ENCODE measurements around the gene RNF133. TPM values are rescaled to one million over a fixed set of nuclear protein-coding genes. Genes with fewer than 3 reads are reported as not detected.

Gene RNF133
- total RNA-seq, 3 donors from 2014 or later, result 0.80 to 8.2 (median 5.6) TPM

DNA sequence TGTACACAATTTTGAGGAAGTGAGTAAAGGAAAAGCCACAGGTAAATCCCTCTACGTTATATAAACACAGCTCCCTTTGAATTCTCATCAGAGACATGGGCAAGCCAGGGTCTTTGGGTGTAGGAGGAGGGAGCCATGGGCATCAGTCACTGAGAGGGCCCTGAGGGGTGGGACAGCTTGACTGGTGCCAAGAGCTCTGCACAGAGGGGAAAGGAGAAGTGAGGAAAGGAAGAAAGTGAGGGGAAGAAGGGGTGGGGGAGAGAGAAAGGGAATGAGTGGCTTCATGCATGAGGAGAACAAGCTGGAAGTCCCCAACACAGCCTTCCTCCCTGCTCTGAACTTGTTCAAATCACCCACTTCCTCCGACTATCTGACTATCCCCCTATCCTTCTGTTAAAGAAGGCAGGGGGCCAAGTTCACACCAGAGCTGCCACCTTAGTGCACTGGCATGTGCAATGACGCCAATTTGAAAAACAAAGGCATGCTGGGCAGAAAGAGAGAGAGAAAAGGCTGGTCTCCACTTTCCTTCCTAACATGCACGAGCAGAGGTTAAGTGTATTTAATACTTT is 20.2 kb upstream of the RNF133 start:
- DNase-seq (ENCODE audit: low spot score in 2 of 2), result no peak
- H3K9me3 ChIP-seq, result no peaks in the 10 kb centered on the region
- TF ChIP-seq, protein P1, sequence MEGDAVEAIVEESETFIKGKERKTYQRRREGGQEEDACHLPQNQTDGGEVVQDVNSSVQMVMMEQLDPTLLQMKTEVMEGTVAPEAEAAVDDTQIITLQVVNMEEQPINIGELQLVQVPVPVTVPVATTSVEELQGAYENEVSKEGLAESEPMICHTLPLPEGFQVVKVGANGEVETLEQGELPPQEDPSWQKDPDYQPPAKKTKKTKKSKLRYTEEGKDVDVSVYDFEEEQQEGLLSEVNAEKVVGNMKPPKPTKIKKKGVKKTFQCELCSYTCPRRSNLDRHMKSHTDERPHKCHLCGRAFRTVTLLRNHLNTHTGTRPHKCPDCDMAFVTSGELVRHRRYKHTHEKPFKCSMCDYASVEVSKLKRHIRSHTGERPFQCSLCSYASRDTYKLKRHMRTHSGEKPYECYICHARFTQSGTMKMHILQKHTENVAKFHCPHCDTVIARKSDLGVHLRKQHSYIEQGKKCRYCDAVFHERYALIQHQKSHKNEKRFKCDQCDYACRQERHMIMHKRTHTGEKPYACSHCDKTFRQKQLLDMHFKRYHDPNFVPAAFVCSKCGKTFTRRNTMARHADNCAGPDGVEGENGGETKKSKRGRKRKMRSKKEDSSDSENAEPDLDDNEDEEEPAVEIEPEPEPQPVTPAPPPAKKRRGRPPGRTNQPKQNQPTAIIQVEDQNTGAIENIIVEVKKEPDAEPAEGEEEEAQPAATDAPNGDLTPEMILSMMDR (IDR thresholded peaks at IDR 0.05), result no peak
- TF ChIP-seq POLR2A (IDR thresholded peaks at IDR 0.05), result no peak
- TF ChIP-seq POLR2AphosphoS5 (IDR thresholded peaks at IDR 0.05), result no peak
- H3K4me3 ChIP-seq, result no peak overlapping the region
- intact Hi-C loops (cut with DNase I; ENCODE audit: low total_unique reads), result no loop called here
- no peaks in the 10 kb centered on the region for H3K4me1 ChIP-seq
- no peaks in the 10 kb centered on the region for H3K27me3 ChIP-seq
- no peaks in the 10 kb centered on the region for H3K36me3 ChIP-seq
- no peak overlapping the region for H3K27ac ChIP-seq

DNA sequence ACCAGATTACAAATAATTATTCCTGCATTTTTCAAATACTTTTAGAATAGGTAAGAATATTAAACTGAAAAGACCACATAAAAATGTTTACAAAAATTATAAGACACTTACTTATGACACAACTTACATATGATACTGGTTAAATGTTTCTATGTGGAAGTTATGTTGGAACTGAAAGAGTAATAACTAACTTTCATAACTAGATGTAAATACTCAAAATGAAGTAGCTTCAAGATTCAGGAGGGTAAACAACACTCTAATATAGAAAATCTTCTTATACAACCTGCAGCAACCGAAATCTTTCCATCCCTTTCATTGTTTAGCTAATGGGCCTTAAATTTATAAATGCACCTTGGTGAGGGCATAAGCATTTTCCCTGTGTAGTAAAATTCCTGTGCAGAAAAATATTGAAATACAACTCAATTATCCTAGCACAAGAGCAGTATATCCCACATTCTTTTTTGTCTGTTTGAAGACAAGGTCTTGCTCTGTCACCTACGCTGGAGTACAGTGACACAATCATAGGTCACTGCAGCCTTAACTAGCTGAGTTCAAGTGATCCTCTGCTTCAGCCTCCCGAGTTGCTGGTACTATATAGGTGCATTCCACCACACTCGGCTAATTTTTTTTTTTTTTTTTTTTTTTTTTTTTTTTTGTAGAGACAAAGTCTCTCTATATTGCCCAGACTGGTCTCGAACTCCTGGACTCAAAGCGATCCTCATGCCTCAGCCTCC is 18.6 kb upstream of the RNF133 start:
- no peak for TF ChIP-seq POLR2A (IDR thresholded peaks at IDR 0.05)

DNA sequence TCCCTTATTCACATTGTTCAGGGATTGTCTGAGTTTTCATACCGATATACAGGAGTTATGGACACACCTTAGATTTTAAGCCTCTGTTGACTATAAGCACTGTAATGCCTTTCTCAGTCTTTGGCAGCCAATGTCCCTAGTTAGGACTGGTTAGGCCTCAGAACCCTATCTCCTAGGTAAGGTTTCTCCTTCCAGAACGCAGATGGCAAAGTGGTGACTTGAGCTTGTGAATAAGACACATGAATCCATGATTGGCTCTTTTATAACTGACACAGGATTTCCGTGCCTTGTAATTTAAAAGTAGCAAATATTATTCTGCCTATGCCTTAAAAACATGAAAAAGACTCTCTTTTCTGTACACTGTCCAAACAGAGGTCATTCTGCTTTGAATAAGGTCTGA is 16.3 kb upstream of the RNF133 start:
- Histone ChIP-seq H3K36me3 (no peaks in the 10 kb centered on the region), H3K4me3 (no peak overlapping the region), H3K27ac (no peak overlapping the region), H3K4me1 (no peaks in the 10 kb centered on the region), H3K27me3 (no peaks in the 10 kb centered on the region), H3K9me3 (no peaks in the 10 kb centered on the region)
- TF ChIP-seq POLR2AphosphoS5 (IDR thresholded peaks at IDR 0.05) (no peak), POLR2A (IDR thresholded peaks at IDR 0.05) (no peak)
- TF ChIP-seq, protein P1 (IDR thresholded peaks at IDR 0.05), result no peak
- DNase-seq (ENCODE audit: low spot score in 2 of 2), result no peak
- intact Hi-C loops (cut with DNase I; ENCODE audit: low total_unique reads), result no loop called here

More for the DNA sequence above, 18.6 kb upstream of the RNF133 start:
- intact Hi-C loops (cut with DNase I; ENCODE audit: low total_unique reads), result no loop called here
- no peak for DNase-seq (ENCODE audit: low spot score in 2 of 2)
- H3K27me3 ChIP-seq, result no peaks in the 10 kb centered on the region
- no peak overlapping the region for H3K27ac ChIP-seq
- no peaks in the 10 kb centered on the region for H3K9me3 ChIP-seq
- no peaks in the 10 kb centered on the region for H3K36me3 ChIP-seq
- H3K4me1 ChIP-seq, result no peaks in the 10 kb centered on the region
- no peak overlapping the region for H3K4me3 ChIP-seq

DNA sequence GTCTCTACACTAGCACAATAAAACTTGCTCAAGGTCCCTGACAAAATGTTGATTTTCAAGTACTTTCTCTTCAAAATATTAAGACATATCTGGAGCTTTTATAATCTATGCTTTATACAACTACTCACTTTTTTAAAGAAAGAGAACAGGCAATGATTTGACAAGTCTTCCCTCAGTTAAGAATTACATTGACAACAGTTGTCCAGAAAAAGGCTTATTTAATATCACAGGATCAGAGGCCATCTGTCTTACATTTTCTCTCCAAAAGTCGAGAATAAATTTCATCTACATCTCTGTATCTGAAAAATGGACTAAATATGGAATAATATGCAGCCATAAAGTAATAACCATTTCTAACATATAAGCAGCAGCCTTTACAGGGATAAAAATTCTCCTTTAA is 12.0 kb upstream of the RNF133 start:
- Histone ChIP-seq H3K4me3 (no peak overlapping the region), H3K36me3 (no peaks in the 10 kb centered on the region), H3K9me3 (no peaks in the 10 kb centered on the region), H3K27me3 (no peaks in the 10 kb centered on the region), H3K27ac (no peak overlapping the region), H3K4me1 (no peaks in the 10 kb centered on the region)
- intact Hi-C loops (cut with DNase I; ENCODE audit: low total_unique reads), result no loop called here
- TF ChIP-seq, protein P1 (IDR thresholded peaks at IDR 0.05), result no peak
- no peak for TF ChIP-seq POLR2AphosphoS5 (IDR thresholded peaks at IDR 0.05)
- TF ChIP-seq POLR2A (IDR thresholded peaks at IDR 0.05), result no peak
- DNase-seq (ENCODE audit: low spot score in 2 of 2), result no peak

DNA sequence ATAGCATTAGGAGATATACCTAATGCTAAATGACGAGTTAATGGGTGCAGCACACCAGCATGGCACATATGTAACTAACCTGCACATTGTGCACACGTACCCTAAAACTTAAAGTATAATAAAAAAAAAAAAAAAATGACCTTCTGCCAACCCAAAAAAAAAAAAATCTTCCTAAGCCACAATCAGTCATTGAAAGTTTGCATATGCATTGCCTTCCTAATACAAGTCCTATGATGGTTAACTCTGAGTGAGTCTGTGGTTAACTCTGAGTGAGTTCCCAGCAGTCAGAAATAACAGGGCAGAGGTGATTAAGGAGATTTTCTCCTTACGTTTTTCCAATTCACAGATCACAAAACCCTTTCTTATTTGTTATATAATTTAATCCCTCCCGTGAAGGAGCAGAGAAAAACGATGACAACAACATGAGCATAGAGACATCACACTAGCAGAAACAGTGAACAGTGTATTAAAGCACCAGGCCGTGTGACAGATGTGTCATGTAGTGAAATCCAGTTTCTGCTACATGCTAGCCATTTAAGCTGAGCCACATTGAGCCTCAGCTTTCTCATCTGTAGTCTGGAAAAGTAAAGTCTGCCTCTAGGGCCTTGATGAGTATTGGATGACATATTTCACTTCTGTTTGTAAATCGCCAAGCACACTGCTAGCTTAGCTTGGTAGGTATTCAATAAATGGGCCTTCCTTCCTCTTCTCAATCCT is 11.2 kb upstream of the RNF133 start:
- DNase-seq (ENCODE audit: low spot score in 2 of 2), result no peak
- Histone ChIP-seq H3K27me3 (no peaks in the 10 kb centered on the region), H3K36me3 (no peaks in the 10 kb centered on the region), H3K4me1 (no peaks in the 10 kb centered on the region), H3K27ac (no peak overlapping the region), H3K9me3 (no peaks in the 10 kb centered on the region), H3K4me3 (no peak overlapping the region)
- TF ChIP-seq POLR2A (IDR thresholded peaks at IDR 0.05), result no peak
- TF ChIP-seq POLR2AphosphoS5 (IDR thresholded peaks at IDR 0.05), result no peak
- intact Hi-C loops (cut with DNase I; ENCODE audit: low total_unique reads), result no loop called here

DNA sequence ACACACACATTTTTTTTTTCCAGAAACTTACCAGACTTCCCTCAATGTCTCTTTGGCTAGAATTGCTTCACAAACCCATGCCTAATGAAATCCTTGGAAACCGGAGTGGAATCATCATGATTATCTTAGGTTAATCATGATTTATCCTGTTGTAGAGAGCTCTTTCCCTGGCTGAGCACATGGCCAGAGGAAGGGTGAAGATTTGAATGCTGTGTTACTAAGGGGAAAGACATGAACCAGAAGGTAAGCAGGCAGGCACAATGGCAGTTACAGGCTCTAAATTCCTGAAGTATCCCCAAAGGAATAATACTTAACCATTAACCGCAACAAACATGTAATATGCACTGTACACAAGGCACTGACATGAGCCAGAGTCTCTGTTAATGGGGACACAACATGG is 7.9 kb upstream of the RNF133 start:
- DNase-seq (ENCODE audit: low spot score in 2 of 2), result no peak
- Histone ChIP-seq H3K4me3 (no peak overlapping the region), H3K27me3 (no peaks in the 10 kb centered on the region), H3K4me1 (no peaks in the 10 kb centered on the region), H3K27ac (no peak overlapping the region), H3K36me3 (no peaks in the 10 kb centered on the region), H3K9me3 (no peaks in the 10 kb centered on the region)
- TF ChIP-seq, protein P1 (IDR thresholded peaks at IDR 0.05), result no peak
- TF ChIP-seq POLR2A (IDR thresholded peaks at IDR 0.05), result no peak
- no peak for TF ChIP-seq POLR2AphosphoS5 (IDR thresholded peaks at IDR 0.05)
- intact Hi-C loops (cut with DNase I; ENCODE audit: low total_unique reads), result no loop called here
